ENCODE results near the gene MT1B. TPM values are rescaled to one million over a fixed set of nuclear protein-coding genes. Genes with fewer than 3 reads are reported as not detected.

The MT1B gene
- total and polyA plus RNA-seq, 9 of the 15 experiments (the other 6 are each of a cell fraction or from before 2014, with no cell fraction given): not detected

DNA sequence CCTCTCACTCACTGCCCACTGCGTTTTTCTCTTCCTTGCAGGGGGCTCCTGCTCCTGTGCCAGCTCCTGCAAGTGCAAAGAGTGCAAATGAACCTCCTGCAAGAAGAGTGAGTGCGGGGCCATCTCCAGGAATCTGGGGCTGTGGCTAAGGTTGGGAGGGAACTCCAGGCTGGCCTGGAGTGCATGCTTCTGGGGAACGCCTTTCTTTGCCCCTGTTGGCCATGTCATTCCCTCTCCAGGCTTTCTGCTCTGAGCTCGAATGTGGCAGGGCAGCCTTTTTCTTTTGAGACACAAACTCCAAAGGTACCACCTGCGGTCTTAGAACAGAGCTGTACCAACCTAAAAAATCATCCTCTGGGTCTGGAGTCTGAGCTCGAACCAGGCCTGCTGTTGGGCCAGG lies 33.5 kb upstream of the MT1B start:
- CTCF ChIA-PET (ENCODE audit: low intra/inter-chr PET ratio): no interaction called here
- WGBS (ENCODE audit: insufficient coverage, low coverage, missing lambda C conversion rate): 0% methylated on average over 5 of the region's 6 CpGs
- in situ Hi-C loops (cut with MboI) (no loop called here), intact Hi-C loops (cut with micrococcal nuclease) (no loop called here)
- Histone ChIP-seq H3K4me1 (replicated peaks in 1 of 2; ENCODE audit: control insufficient read depth in 2 of 2, insufficient read depth in 2 of 2, low read length in 2 of 2) (peaks cover 0 to 6% of the 10 kb centered on the region in 2 experiments; a peak in 1 of 5 replicates), H3K4me3 (no peak overlapping the region), H3K9ac (ENCODE audit: insufficient read depth in 1 of 2, low read depth in 2 of 2, low read length in 2 of 2) (no peak overlapping the region), H3K27ac (ENCODE audit: extremely low read depth, low read depth, low read length) (no peak overlapping the region), H3K27me3 (ENCODE audit: control insufficient read depth in 2 of 2, insufficient read depth in 2 of 2, low read length in 2 of 2) (peaks cover 17 to 39% of the 10 kb centered on the region in 2 experiments), H2AFZ (ENCODE audit: low read depth, low read length) (no peak overlapping the region), H3K79me2 (ENCODE audit: control insufficient read depth, insufficient read depth, low read length) (no peaks in the 10 kb centered on the region), H4K20me1 (replicated peaks; ENCODE audit: control insufficient read depth, insufficient read depth, low read length) (no peaks in the 10 kb centered on the region), H3K9me3 (replicated peaks; ENCODE audit: control insufficient read depth, insufficient read depth, low read depth, low read length) (no peaks in the 10 kb centered on the region), H3K36me3 (ENCODE audit: control insufficient read depth, insufficient read depth, low read length) (no peaks in the 10 kb centered on the region), H3K4me2 (ENCODE audit: insufficient read depth, low read length) (no peak overlapping the region), H3K9me1 (ENCODE audit: control insufficient read depth, insufficient read depth, low read length) (no peaks in the 10 kb centered on the region)
- DNase-seq (ENCODE audit: extremely low read depth in 1 of 4, low spot score in 3 of 4) (no peak), FAIRE-seq (no peak), ATAC-seq (no peak)
- TF ChIP-seq HMG20A (CRISPR knock-in tag; conservative IDR thresholded peaks at IDR 0.05) (no peak), LEF1 (IDR thresholded peaks at IDR 0.05) (no peak), ZKSCAN1 (IDR thresholded peaks at IDR 0.05; ENCODE audit: low read depth, low read length) (no peak), C11orf30 (IDR thresholded peaks at IDR 0.05; ENCODE audit: low read depth) (no peak), SAFB2 (IDR thresholded peaks at IDR 0.05; ENCODE audit: borderline replicate concordance, low read depth, low read length, severe bottlenecking) (no peak)
- TF ChIP-seq, protein P1, sequence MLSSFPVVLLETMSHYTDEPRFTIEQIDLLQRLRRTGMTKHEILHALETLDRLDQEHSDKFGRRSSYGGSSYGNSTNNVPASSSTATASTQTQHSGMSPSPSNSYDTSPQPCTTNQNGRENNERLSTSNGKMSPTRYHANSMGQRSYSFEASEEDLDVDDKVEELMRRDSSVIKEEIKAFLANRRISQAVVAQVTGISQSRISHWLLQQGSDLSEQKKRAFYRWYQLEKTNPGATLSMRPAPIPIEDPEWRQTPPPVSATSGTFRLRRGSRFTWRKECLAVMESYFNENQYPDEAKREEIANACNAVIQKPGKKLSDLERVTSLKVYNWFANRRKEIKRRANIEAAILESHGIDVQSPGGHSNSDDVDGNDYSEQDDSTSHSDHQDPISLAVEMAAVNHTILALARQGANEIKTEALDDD (IDR thresholded peaks at IDR 0.05): no peak
- TF ChIP-seq, protein P2, sequence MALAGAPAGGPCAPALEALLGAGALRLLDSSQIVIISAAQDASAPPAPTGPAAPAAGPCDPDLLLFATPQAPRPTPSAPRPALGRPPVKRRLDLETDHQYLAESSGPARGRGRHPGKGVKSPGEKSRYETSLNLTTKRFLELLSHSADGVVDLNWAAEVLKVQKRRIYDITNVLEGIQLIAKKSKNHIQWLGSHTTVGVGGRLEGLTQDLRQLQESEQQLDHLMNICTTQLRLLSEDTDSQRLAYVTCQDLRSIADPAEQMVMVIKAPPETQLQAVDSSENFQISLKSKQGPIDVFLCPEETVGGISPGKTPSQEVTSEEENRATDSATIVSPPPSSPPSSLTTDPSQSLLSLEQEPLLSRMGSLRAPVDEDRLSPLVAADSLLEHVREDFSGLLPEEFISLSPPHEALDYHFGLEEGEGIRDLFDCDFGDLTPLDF (CRISPR knock-in tag; IDR thresholded peaks at IDR 0.05): no peak
- TF ChIP-seq, protein P3, sequence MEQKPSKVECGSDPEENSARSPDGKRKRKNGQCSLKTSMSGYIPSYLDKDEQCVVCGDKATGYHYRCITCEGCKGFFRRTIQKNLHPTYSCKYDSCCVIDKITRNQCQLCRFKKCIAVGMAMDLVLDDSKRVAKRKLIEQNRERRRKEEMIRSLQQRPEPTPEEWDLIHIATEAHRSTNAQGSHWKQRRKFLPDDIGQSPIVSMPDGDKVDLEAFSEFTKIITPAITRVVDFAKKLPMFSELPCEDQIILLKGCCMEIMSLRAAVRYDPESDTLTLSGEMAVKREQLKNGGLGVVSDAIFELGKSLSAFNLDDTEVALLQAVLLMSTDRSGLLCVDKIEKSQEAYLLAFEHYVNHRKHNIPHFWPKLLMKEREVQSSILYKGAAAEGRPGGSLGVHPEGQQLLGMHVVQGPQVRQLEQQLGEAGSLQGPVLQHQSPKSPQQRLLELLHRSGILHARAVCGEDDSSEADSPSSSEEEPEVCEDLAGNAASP (IDR thresholded peaks at IDR 0.05): no peak
- POLR2A ChIA-PET: interaction anchor here (1.2 kb wide), 1 partner anchor 10 kb away, joined by 5 read pairs; the partner anchor contains the start of gene MT2A
- no TSS peak for BruUV-seq (replicated peaks)
